Measurements from ENCODE around the gene MAPK6. TPM values are rescaled to one million over a fixed set of nuclear protein-coding genes. Genes with fewer than 3 reads are reported as not detected.
A peak's percentile ranks its signal among the peaks of the same experiment; 100 is the strongest.

MAPK6 gene
- total RNA-seq, 1 experiment from 2014 or later = 22.8 TPM

DNA sequence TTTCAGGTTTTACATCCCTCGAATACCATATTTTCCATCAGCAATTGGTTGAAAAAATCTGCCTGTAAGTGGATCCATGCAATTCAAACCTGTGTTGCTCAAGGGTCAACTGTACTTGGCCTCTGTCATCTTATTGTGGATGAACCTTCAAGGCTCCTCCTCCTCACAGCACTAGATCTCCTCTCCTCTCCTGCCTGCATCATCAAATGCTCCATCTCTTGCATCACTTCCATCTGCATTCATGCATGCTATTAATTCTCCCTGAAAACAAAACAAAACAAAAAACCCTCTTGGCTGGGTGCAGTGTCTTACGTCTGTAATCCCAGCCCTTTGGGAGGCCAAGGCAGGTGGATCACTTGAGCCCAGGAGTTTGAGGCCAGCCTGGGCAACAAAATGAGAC, 83.4 kb downstream of the MAPK6 start:
- DNase-seq (ENCODE audit: low spot score) = no peak

GRCh38 chr15:52103217-52104207, 84.5 kb downstream of the MAPK6 start:
- peak; percentile 40 for DNase-seq (ENCODE audit: low spot score)

GRCh38 chr15:52104532-52105004, 85.5 kb downstream of the MAPK6 start:
- no peak for DNase-seq (ENCODE audit: low spot score)

- DNase-seq (ENCODE audit: low spot score) = no peak
These were observed 86.8 kb downstream of the MAPK6 start for GRCh38 chr15:52105846-52106245.

DNA sequence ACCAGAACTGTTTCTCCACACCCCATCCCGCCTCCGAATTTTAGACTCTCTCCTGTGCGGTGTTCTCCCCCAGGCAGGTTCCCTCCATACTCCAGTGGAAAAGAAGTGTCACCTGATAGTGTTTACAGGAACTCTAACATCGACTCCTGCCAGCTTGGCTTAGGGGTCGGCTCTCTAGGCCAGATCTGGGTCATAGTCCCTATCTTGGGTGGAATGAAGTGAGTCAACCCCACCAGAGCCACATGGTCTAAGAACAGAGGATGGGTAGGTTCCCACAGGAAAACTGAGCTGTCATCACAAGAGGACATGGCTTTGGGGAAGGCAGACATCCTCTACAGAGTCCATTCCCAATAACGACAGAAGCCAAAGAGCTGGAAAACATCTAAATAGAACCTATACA, 87.6 kb downstream of the MAPK6 start:
- no peak for DNase-seq (ENCODE audit: low spot score)

DNA sequence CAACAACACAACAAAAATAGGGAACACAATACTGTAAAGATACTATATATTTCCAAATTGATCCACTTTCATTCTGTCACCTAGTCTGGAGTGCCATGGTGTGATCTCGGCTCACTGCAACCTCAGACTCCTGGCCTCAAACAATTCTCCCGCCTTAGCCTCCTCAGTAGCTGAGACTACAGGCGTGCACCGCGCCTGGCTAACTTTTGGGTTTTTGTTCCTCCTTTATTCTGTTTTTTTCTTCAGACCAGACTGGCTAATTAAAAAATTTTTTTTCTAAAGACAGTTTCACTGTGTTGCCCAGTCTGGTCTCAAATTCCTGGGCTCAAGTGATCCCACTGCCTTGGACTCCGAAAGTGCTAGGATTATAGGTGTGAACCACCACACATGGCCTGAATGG, 88.2 kb downstream of the MAPK6 start:
- DNase-seq (ENCODE audit: low spot score) = no peak

GRCh38 chr15:52109559-52110451, 90.8 kb downstream of the MAPK6 start:
- DNase-seq (ENCODE audit: low spot score) = no peak

- DNase-seq (ENCODE audit: low spot score) = no peak
These were observed 92.6 kb downstream of the MAPK6 start for GRCh38 chr15:52111517-52112202.

DNA sequence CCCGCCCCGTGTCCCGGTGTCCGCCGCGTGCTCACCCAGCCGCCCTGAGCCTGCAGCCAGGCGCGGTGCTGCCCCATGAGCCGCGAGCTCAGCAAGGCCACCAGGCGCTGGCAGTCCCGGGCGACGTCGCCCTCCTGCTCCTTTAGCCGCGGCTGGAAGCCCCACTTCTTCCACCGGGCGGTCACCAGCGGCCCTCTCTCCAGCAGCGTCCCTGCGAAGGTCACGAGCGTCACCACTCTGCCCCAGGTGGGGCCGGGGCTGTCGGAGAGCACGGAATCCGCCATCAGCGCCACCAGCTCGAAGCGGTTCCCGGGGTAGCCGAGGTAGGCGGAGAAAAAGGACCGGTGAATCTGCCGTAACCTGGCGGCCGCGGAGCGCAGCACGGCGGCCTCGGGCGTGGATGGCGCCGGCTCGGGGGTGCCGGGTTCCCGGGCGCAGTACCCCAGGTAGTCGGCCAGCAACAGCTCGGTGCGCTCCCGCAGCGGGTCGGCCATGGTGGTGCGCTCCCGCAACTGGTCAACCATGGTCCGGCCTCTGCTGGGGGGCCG, 93.3 kb downstream of the MAPK6 start:
- peak; percentile 64 for DNase-seq (ENCODE audit: low spot score)

DNA sequence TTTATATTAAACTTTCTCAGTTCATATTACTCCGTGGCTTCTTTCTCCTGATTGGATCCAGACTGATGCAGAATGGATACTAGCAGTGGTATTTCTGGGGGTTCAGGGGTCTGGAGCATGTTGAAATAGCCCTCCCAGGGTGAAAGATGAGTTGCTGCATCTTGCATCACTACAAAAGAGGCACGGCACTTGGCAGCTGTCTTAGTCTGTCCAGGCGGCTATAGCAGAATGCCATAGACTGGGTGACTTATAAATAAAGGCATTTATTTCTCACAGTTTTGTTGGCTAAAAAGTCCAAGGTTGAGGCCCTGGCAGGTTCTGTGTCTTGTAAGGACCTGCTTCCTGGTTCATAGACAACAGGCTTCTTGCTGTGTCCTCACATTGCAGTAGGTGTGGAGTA, 94.2 kb downstream of the MAPK6 start:
- DNase-seq (ENCODE audit: low spot score) = no peak

GRCh38 chr15:52113708-52114107, 94.7 kb downstream of the MAPK6 start:
- DNase-seq (ENCODE audit: low spot score) = no peak

- DNase-seq (ENCODE audit: low spot score) = no peak
These were observed 95.4 kb downstream of the MAPK6 start for GRCh38 chr15:52114261-52115055.

GRCh38 chr15:52115598-52116427, 96.8 kb downstream of the MAPK6 start:
- peak; percentile 45 for DNase-seq (ENCODE audit: low spot score)

Other genes with a start within 250 kb of the MAPK6 start
- gene TMOD3, start 189.6 kb upstream of the MAPK6 start, total RNA-seq (2014; rRNA removed; shearing (Covaris generic)) = 19.9 and 20.5 TPM in 2 replicates
- gene LEO1, start 47.4 kb upstream of the MAPK6 start, total RNA-seq (2014; rRNA removed; shearing (Covaris generic)) = 14.6 and 16.7 TPM in 2 replicates
- 1.3 and 1.5 TPM in 2 replicates for gene BCL2L10, start 93.6 kb downstream of the MAPK6 start, total RNA-seq (2014; rRNA removed; shearing (Covaris generic))
- 25.2 and 32.8 TPM in 2 replicates for gene GNB5, start 172.2 kb downstream of the MAPK6 start, total RNA-seq (2014; rRNA removed; shearing (Covaris generic))

Measured in HT-29 (cell line).